Upper lobe of left lung (tissue), 6 donors: ENCODE measurements around the gene KCNIP1. TPM values are rescaled to one million over a fixed set of nuclear protein-coding genes. Genes with fewer than 3 reads are reported as not detected.
A peak's percentile ranks its signal among the peaks of the same experiment; 100 is the strongest.

Source experiments
- ATAC-seq, 2 donors: fragments of 200-7000 bp; cut with Tn5 transposase; one replicate each; pipeline ENCODE4 v1.9.1; 2022; ENCODE audit warnings: mild to moderate bottlenecking in 2 of 2, moderate library complexity in 2 of 2; ENCODE audit not compliant: low FRiP score in 2 of 2
- DNase-seq, 2 donors: peaks; one replicate each; pipeline ENCODE4 v3.0.0-alpha.2; 2019 to 2020
- H3K27ac ChIP-seq, 4 donors: fragments of 200-600 bp; sonication (generic); one replicate each; pipeline ENCODE4 v1.5.1; 2016 to 2019
- H3K27me3 ChIP-seq, 4 donors: fragments of 200-600 bp; sonication (generic); one replicate each; pipeline ENCODE4 v1.5.1; 2017 to 2019
- H3K36me3 ChIP-seq, 4 donors: fragments of 200-600 bp; sonication (generic); one replicate each; pipeline ENCODE4 v1.5.1; 2016 to 2019
- H3K4me1 ChIP-seq, 4 donors: fragments of 200-600 bp; sonication (generic); one replicate each; pipeline ENCODE4 v1.5.1; 2018 to 2019
- H3K4me3 ChIP-seq, 4 donors: fragments of 200-600 bp; sonication (generic); one replicate each; pipeline ENCODE4 v1.5.1; 2017 to 2019; ENCODE audit warnings: mild to moderate bottlenecking in 2 of 4, moderate library complexity in 1 of 4
- H3K9me3 ChIP-seq, 4 donors: fragments of 200-600 bp; sonication (generic); one replicate each; pipeline ENCODE4 v1.5.1; 2018 to 2019
- EP300 ChIP-seq, 4 donors: sonication (generic); formaldehyde crosslinking; IDR thresholded peaks; one replicate each; pipeline ENCODE4 v1.5.1; 2017; ENCODE audit warnings: antibody characterized with exemption in 4 of 4, control low read depth in 2 of 4
- POLR2A ChIP-seq, 4 donors: fragments of 450-650 bp; IDR thresholded peaks; one replicate each; pipeline ENCODE4 v1.5.1; 2016 to 2017; ENCODE audit warnings: antibody characterized with exemption in 4 of 4, mild to moderate bottlenecking in 2 of 4
- POLR2AphosphoS5 ChIP-seq, 2 donors: sonication (generic); formaldehyde crosslinking; IDR thresholded peaks; one replicate each; pipeline ENCODE4 v1.5.1; 2017; ENCODE audit warnings: antibody characterized with exemption in 2 of 2
- WGBS, 2 donors: methylation state at CpG; one replicate each; pipeline ENCODE4 v1.1.5; 2017 to 2018; 5-methylcytosine and 5-hydroxymethylcytosine counted together
- total RNA-seq, 6 donors: library from RNA; depleted of rRNA in 4 of 6; stranded (reverse); fragments of >200 nt in 4 of 6; gene quantifications; one replicate each; pipeline versions ENCODE4 v1.1.0 to v1.2.1, GENCODE V29; 2016 to 2021
- TF ChIP-seq, protein P1 (sequence below), 6 experiments: fragments of 450-650 bp in 4 of 6; fragments of 200-600 bp in 2 of 6; sonication (generic) in 2 of 6; IDR thresholded peaks; one replicate each; pipeline ENCODE4 v1.5.1; 2016 to 2019; ENCODE audit warnings: antibody characterized with exemption in 6 of 6
- donor health status: DM: no; HTN: no; CAD: no; lungs with moderate emphysema.
- donor health status: DM: no; HTN: yes; CAD: no; lungs with severe emphysema.

KCNIP1 gene
- total RNA-seq, 6 donors from 2014 or later = 1.9 to 3.3 (median 2.9) TPM; not detected in 1

DNA sequence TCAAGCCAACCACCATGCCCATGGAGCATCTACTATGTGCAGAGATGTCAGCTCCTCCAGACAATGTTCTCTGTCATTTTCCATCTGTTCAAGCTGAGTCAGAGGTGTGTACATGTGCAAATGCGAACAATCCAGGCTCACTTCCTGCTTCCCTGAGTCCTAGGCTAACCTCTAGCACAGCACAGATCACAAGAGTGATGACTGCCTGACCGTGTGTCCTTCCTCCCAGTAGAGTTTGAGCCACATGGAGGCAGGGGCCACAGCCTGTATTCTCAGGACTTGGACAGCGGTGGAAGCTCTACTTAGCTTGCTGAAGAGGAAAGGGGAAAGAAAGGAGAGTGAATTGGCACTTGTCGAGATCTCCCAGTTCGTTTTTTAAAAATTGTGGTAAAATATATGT is 87.2 kb downstream of the KCNIP1 start:
- DNase-seq (no peak), ATAC-seq (no peak)
- no peaks in the 10 kb centered on the region for H3K27me3 ChIP-seq
- H3K36me3 ChIP-seq = no peaks in the 10 kb centered on the region
- H3K9me3 ChIP-seq = no peaks in the 10 kb centered on the region
- no peak overlapping the region for H3K27ac ChIP-seq
- WGBS, 2 donors = 69 to 75% methylated on average over 5 of the region's 5 CpGs
- TF ChIP-seq POLR2A (IDR thresholded peaks at IDR 0.05) (no peak), EP300 (IDR thresholded peaks at IDR 0.05) (no peak), POLR2AphosphoS5 (IDR thresholded peaks at IDR 0.05) (no peak)
- TF ChIP-seq, protein P1, sequence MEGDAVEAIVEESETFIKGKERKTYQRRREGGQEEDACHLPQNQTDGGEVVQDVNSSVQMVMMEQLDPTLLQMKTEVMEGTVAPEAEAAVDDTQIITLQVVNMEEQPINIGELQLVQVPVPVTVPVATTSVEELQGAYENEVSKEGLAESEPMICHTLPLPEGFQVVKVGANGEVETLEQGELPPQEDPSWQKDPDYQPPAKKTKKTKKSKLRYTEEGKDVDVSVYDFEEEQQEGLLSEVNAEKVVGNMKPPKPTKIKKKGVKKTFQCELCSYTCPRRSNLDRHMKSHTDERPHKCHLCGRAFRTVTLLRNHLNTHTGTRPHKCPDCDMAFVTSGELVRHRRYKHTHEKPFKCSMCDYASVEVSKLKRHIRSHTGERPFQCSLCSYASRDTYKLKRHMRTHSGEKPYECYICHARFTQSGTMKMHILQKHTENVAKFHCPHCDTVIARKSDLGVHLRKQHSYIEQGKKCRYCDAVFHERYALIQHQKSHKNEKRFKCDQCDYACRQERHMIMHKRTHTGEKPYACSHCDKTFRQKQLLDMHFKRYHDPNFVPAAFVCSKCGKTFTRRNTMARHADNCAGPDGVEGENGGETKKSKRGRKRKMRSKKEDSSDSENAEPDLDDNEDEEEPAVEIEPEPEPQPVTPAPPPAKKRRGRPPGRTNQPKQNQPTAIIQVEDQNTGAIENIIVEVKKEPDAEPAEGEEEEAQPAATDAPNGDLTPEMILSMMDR (IDR thresholded peaks at IDR 0.05) = no peak
- no peaks in the 10 kb centered on the region for H3K4me1 ChIP-seq
- no peak overlapping the region for H3K4me3 ChIP-seq

DNA sequence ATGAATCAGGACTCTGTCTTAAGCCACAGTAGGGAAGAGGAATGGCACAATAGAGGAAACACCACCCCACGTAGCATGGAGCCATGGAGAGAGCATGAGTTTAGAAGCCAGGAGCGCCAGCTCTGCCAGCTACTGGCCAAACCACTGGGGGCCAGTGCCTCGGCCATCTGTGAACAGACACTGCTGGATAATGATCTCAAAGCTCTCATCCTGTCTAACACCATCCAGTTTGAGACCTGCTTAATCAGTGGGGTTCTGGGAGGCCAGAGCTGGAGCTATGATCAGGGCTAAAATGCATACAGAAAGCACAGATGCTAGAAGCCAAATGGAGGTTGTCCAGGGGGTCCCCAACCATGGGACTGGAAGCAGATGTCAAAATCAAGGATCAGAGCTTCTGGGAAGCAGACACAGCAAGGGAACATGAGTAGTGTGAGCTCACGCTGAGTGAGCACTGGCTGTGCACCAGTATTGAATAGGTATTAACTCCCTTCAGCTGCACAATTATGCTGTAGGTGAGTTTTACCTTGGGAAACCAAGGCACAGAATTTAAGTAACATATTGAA is 92.7 kb downstream of the KCNIP1 start:
- no peak for DNase-seq
- Histone ChIP-seq H3K27me3 (no peaks in the 10 kb centered on the region), H3K4me1 (peaks cover 3 to 19% (median 9%) of the 10 kb centered on the region in 4 donors), H3K36me3 (no peaks in the 10 kb centered on the region), H3K9me3 (no peaks in the 10 kb centered on the region), H3K4me3 (no peak overlapping the region), H3K27ac (no peak overlapping the region)
- no peak for TF ChIP-seq POLR2AphosphoS5 (IDR thresholded peaks at IDR 0.05)
- no peak for TF ChIP-seq EP300 (IDR thresholded peaks at IDR 0.05)
- ATAC-seq = no peak
- WGBS, 2 donors = 87 to 100% methylated on average over 1 to 4 of the region's 4 CpGs

DNA sequence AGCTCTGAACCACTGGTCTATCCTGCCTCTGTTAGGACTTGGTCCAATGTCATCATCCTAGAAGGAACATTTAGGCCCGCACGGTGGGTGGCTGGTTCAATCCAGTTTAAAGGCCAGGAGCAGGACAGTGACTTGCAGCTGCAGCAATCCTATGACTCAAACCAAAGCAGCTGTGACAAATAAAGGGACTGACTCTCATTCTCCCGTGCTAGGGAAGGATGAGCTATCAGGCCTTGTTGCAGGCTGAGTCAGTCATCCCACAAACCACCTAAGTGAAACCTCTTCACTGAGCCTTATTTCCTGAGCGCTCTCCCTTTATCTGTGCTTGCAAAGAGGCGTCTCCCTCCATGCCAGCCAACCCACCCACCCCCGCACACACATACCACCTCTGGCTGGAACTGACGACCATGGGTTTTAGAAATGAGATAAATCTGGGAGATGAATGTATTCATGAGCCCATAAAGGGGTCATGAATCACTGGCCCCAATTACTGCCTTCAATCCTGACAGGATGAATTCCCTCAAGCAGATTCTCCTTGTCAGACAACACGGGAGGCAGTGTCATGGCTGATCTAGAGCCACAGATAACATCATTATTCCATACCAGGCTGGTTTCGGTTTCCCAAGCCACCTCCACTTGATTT is 93.4 kb downstream of the KCNIP1 start:
- Histone ChIP-seq H3K27ac (peak overlapping the region in 3 of 4 donors; percentile 28 to 44 (median 34)), H3K9me3 (no peaks in the 10 kb centered on the region), H3K4me1 (peaks cover 3 to 19% (median 9%) of the 10 kb centered on the region in 4 donors), H3K27me3 (no peaks in the 10 kb centered on the region), H3K4me3 (peak overlapping the region in 2 of 4 donors; percentile 3 to 21), H3K36me3 (no peaks in the 10 kb centered on the region)
- ATAC-seq = peak in 1 of 2 donors; percentile 30
- DNase-seq = no peak
- TF ChIP-seq, protein P1 (IDR thresholded peaks at IDR 0.05) = no peak
- no peak for TF ChIP-seq POLR2A (IDR thresholded peaks at IDR 0.05)
- TF ChIP-seq POLR2AphosphoS5 (IDR thresholded peaks at IDR 0.05) = no peak
- TF ChIP-seq EP300 (IDR thresholded peaks at IDR 0.05) = no peak
- WGBS, 2 donors = 49 to 54% methylated on average over 8 to 9 of the region's 9 CpGs

DNA sequence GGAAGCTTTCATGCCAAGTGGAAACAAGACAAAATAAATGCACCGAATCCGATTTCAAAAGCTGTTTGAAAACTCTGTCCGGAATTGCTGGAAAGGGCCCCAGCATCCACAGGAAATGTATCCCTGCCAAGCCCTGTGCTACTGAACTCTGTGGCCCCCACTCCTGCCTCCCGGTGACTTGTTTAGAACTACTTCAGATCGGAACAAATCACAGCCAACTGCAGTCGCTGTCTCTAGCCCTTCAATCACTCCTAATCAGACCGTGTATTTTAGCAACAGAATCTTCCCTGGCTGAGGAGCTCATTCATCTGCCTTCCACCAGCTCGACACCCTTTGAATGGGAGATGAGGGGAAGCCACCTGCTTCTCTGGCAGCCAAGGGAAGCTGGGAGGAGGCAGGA is 94.1 kb downstream of the KCNIP1 start:
- no peak for DNase-seq
- WGBS, 2 donors = 26 to 50% methylated on average over 8 of the region's 8 CpGs
- TF ChIP-seq POLR2A (IDR thresholded peaks at IDR 0.05) = no peak
- TF ChIP-seq, protein P1 (IDR thresholded peaks at IDR 0.05) = no peak
- no peak for TF ChIP-seq EP300 (IDR thresholded peaks at IDR 0.05)
- TF ChIP-seq POLR2AphosphoS5 (IDR thresholded peaks at IDR 0.05) = no peak

DNA sequence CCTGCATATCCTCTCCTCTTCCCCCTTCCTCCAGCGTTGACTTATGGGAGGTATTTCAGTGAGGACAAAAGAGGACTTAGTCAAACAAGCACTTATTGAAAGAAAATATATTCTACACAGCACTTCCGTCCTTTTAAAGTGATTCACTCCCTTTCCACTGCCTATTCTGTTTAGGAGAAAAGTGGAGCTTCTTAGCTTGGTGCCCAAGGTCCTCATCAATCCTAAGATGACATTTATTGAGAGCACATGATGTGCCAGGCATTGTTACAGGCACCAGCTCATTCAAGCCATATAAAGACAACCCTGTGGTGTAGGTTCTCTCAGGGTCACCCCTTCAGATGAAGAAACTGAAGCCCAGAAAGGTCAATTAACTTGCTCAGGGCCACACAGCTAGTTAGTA is 95.9 kb downstream of the KCNIP1 start:
- no peak for TF ChIP-seq POLR2AphosphoS5 (IDR thresholded peaks at IDR 0.05)
- no peak for TF ChIP-seq POLR2A (IDR thresholded peaks at IDR 0.05)
- no peak for TF ChIP-seq EP300 (IDR thresholded peaks at IDR 0.05)
- TF ChIP-seq, protein P1 (IDR thresholded peaks at IDR 0.05) = no peak

More for the DNA sequence above, 94.1 kb downstream of the KCNIP1 start:
- Histone ChIP-seq H3K27me3 (no peaks in the 10 kb centered on the region), H3K27ac (peak overlapping the region in 3 of 4 donors; percentile 18 to 71 (median 44)), H3K4me3 (peak overlapping the region in 2 of 4 donors; percentile 3 to 21), H3K4me1 (peaks cover 3 to 19% (median 9%) of the 10 kb centered on the region in 4 donors), H3K36me3 (no peaks in the 10 kb centered on the region), H3K9me3 (no peaks in the 10 kb centered on the region)
- no peak for ATAC-seq

More for the DNA sequence above, 95.9 kb downstream of the KCNIP1 start:
- H3K9me3 ChIP-seq = no peaks in the 10 kb centered on the region
- no peaks in the 10 kb centered on the region for H3K27me3 ChIP-seq
- H3K4me1 ChIP-seq = peaks cover 3 to 19% (median 9%) of the 10 kb centered on the region in 4 donors
- H3K36me3 ChIP-seq = no peaks in the 10 kb centered on the region
- WGBS, 2 donors = 27 to 62% methylated on average over 2 of the region's 2 CpGs
- DNase-seq = no peak
- no peak overlapping the region for H3K4me3 ChIP-seq
- ATAC-seq = no peak
- H3K27ac ChIP-seq = no peak overlapping the region
